Vagina (tissue), 2 donors: ENCODE measurements around the gene TMEM132C.

Experiments used
- POLR2A ChIP-seq, 2 donors: fragments of 450-650 bp; IDR thresholded peaks; one replicate each; pipeline ENCODE4 v1.6.1; 2017; ENCODE audit warnings: antibody characterized with exemption in 2 of 2, mild to moderate bottlenecking in 2 of 2, moderate library complexity in 2 of 2
- POLR2AphosphoS5 ChIP-seq, 2 donors: sonication (generic); formaldehyde crosslinking; IDR thresholded peaks; one replicate each; pipeline ENCODE4 v1.9.0; 2017; ENCODE audit warnings: antibody characterized with exemption in 2 of 2, mild to moderate bottlenecking in 2 of 2, low read depth in 1 of 2; ENCODE audit not compliant: insufficient read depth in 1 of 2
- TF ChIP-seq, protein P1 (sequence below), 3 experiments: fragments of 450-650 bp in 2 of 3; fragments of 200-600 bp in 1 of 3; sonication (generic) in 1 of 3; IDR thresholded peaks; one replicate each; pipeline ENCODE4 v1.5.1; 2017 to 2019; ENCODE audit warnings: antibody characterized with exemption in 3 of 3, mild to moderate bottlenecking in 2 of 3, moderate library complexity in 2 of 3

GRCh38 chr12:128709660-128710059 lies 442.7 kb downstream of the TMEM132C start:
- TF ChIP-seq POLR2A (IDR thresholded peaks at IDR 0.05) = no peak
- TF ChIP-seq, protein P1, sequence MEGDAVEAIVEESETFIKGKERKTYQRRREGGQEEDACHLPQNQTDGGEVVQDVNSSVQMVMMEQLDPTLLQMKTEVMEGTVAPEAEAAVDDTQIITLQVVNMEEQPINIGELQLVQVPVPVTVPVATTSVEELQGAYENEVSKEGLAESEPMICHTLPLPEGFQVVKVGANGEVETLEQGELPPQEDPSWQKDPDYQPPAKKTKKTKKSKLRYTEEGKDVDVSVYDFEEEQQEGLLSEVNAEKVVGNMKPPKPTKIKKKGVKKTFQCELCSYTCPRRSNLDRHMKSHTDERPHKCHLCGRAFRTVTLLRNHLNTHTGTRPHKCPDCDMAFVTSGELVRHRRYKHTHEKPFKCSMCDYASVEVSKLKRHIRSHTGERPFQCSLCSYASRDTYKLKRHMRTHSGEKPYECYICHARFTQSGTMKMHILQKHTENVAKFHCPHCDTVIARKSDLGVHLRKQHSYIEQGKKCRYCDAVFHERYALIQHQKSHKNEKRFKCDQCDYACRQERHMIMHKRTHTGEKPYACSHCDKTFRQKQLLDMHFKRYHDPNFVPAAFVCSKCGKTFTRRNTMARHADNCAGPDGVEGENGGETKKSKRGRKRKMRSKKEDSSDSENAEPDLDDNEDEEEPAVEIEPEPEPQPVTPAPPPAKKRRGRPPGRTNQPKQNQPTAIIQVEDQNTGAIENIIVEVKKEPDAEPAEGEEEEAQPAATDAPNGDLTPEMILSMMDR (IDR thresholded peaks at IDR 0.05) = no peak
- TF ChIP-seq POLR2AphosphoS5 (IDR thresholded peaks at IDR 0.05; ENCODE audit: insufficient read depth in 1 of 2, low read depth in 1 of 2) = no peak
